Measurements from ENCODE around the gene CD300C. TPM values are rescaled to one million over a fixed set of nuclear protein-coding genes. Genes with fewer than 3 reads are reported as not detected.
"Not testable (repeated sequence)": the region's sequence is repeated elsewhere in the genome, so short reads cannot be mapped to it uniquely, and the experiment has no call there.

CD300C gene
- total and polyA plus RNA-seq, 2 donors = 0.80 to 1.2 TPM

- H3K36me3 ChIP-seq (ENCODE audit: control insufficient read depth in 2 of 2, insufficient read depth in 2 of 2, low read length in 1 of 2) = no peaks in the 10 kb centered on the region
- H3K27ac ChIP-seq (ENCODE audit: low read depth in 1 of 2, low read length in 1 of 2) = no peak overlapping the region
- peaks cover 0 to 19% of the 10 kb centered on the region in 2 donors for H3K27me3 ChIP-seq (ENCODE audit: control insufficient read depth in 2 of 2, insufficient read depth in 1 of 2, low read length in 1 of 2)
- peaks cover 0 to 9% of the 10 kb centered on the region in 2 donors for H3K4me1 ChIP-seq (ENCODE audit: control insufficient read depth in 2 of 2, insufficient read depth in 2 of 2, low read length in 2 of 2)
- H3K9me3 ChIP-seq (ENCODE audit: control insufficient read depth in 2 of 2, insufficient read depth in 1 of 2, low read length in 1 of 2) = no peaks in the 10 kb centered on the region
- DNase-seq (ENCODE audit: low read depth in 6 of 9, low spot score in 9 of 9) = peak in 5 of 9 donors; percentile 4 to 40 (median 8)
- WGBS = 59% methylated on average over 9 of the region's 9 CpGs
- H3K4me3 ChIP-seq (ENCODE audit: low read length in 2 of 2) = no peak overlapping the region
Measured at GRCh38 chr17:74566132-74566753, 20.3 kb upstream of the CD300C start.

GRCh38 chr17:74565126-74565525, 19.2 kb upstream of the CD300C start:
- 78% methylated on average over 5 of the region's 5 CpGs for WGBS
- Histone ChIP-seq H3K9me3 (ENCODE audit: control insufficient read depth in 2 of 2, insufficient read depth in 1 of 2, low read length in 1 of 2) (no peaks in the 10 kb centered on the region), H3K27me3 (ENCODE audit: control insufficient read depth in 2 of 2, insufficient read depth in 1 of 2, low read length in 1 of 2) (peaks cover 0 to 17% of the 10 kb centered on the region in 2 donors), H3K36me3 (ENCODE audit: control insufficient read depth in 2 of 2, insufficient read depth in 2 of 2, low read length in 1 of 2) (no peaks in the 10 kb centered on the region), H3K27ac (ENCODE audit: low read depth in 1 of 2, low read length in 1 of 2) (no peak overlapping the region), H3K4me3 (ENCODE audit: low read length in 2 of 2) (no peak overlapping the region), H3K4me1 (ENCODE audit: control insufficient read depth in 2 of 2, insufficient read depth in 2 of 2, low read length in 2 of 2) (peaks cover 0 to 9% of the 10 kb centered on the region in 2 donors)
- no peak for DNase-seq (ENCODE audit: low read depth in 6 of 9, low spot score in 9 of 9)

DNA sequence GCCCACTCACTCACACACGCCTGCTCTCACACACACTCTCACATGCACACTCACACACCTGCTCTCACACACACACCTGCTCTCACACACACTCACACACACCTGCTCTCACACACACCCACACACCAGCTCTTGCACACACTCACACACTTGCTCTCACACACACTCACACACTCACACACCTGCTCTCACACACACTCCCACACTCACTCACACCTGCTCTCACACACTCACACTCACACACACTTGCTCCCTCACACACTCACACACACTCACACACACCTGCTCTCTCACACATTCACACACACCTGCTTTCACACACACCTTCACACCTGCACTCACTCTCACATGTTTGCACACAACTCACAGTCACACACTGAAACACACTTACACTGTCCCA, 17.4 kb upstream of the CD300C start:
- DNase-seq (ENCODE audit: low read depth in 6 of 9, low spot score in 9 of 9) = no peak
- no peak overlapping the region for H3K27ac ChIP-seq (ENCODE audit: low read depth in 1 of 2, low read length in 1 of 2)
- H3K4me1 ChIP-seq (ENCODE audit: control insufficient read depth in 2 of 2, insufficient read depth in 2 of 2, low read length in 2 of 2) = peaks cover 0 to 2% of the 10 kb centered on the region in 2 donors
- 96% methylated on average over 1 of the region's 1 CpG for WGBS
- H3K4me3 ChIP-seq (ENCODE audit: low read length in 2 of 2) = no peak overlapping the region
- no peaks in the 10 kb centered on the region for H3K36me3 ChIP-seq (ENCODE audit: control insufficient read depth in 2 of 2, insufficient read depth in 2 of 2, low read length in 1 of 2)
- H3K9me3 ChIP-seq (ENCODE audit: control insufficient read depth in 2 of 2, insufficient read depth in 1 of 2, low read length in 1 of 2) = no peaks in the 10 kb centered on the region
- peaks cover 0 to 7% of the 10 kb centered on the region in 2 donors for H3K27me3 ChIP-seq (ENCODE audit: control insufficient read depth in 2 of 2, insufficient read depth in 1 of 2, low read length in 1 of 2)

DNA sequence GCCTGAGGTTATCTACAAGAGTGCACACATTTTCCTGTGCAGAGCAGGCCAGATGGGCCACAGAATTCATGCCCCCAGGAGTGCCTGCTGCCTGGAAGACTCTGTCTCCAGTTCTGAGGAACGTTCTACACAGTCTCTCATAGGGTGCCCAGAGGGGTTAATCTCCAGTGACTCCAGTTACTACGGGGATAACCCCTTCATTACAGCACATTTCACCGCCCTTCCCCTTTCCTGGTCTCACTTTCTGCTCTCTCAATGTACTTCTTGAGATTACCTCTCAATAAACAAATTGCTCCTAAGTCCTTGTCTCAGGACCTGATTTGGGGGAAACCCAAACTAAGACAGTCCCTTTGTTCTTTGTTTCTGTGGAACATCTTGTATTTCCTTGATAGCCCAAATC, 15.7 kb upstream of the CD300C start:
- WGBS = 84% methylated on average over 3 of the region's 3 CpGs
- no peaks in the 10 kb centered on the region for H3K4me1 ChIP-seq (ENCODE audit: control insufficient read depth in 2 of 2, insufficient read depth in 2 of 2, low read length in 2 of 2)
- H3K36me3 ChIP-seq (ENCODE audit: control insufficient read depth in 2 of 2, insufficient read depth in 2 of 2, low read length in 1 of 2) = no peaks in the 10 kb centered on the region
- DNase-seq (ENCODE audit: low read depth in 6 of 9, low spot score in 9 of 9) = no peak
- H3K27ac ChIP-seq (ENCODE audit: low read depth in 1 of 2, low read length in 1 of 2) = no peak overlapping the region
- no peak overlapping the region for H3K4me3 ChIP-seq (ENCODE audit: low read length in 2 of 2)
- no peaks in the 10 kb centered on the region for H3K9me3 ChIP-seq (ENCODE audit: control insufficient read depth in 2 of 2, insufficient read depth in 1 of 2, low read length in 1 of 2)
- peaks cover 0 to 2% of the 10 kb centered on the region in 2 donors for H3K27me3 ChIP-seq (ENCODE audit: control insufficient read depth in 2 of 2, insufficient read depth in 1 of 2, low read length in 1 of 2)

DNA sequence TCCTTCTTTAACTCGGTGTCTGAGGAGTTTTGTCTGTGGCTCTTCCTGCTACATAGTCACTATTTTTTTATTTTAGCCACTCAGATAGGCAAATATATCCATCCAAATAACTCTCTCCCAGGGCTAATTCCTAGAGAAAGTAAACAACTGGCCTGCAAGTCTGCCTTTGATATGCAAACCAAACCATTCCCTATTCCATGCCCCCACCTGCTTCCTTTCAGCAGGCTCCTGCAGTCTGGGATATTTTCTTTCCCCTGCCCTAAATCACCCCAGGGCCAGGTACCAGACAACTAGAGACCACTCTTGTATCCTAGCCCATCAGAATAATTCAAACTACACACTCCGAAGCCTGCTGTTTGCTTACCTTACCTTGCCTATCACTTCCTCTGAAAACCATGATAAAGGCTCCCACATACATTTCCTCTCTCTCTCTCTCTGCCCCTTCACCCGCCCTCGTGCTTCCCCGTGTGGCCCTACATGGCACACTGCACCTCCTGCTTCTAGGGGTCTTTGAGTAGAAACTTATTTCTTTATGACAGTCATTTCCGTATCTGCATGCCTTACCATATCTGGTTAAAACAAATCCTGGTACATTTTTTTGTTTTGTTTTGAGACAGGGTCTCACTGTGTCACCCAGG, 13.1 kb upstream of the CD300C start:
- H3K4me1 ChIP-seq (ENCODE audit: control insufficient read depth in 2 of 2, insufficient read depth in 2 of 2, low read length in 2 of 2) = no peaks in the 10 kb centered on the region
- WGBS = 48% methylated on average over 6 of the region's 6 CpGs
- no peak overlapping the region for H3K4me3 ChIP-seq (ENCODE audit: low read length in 2 of 2)
- no peaks in the 10 kb centered on the region for H3K36me3 ChIP-seq (ENCODE audit: control insufficient read depth in 2 of 2, insufficient read depth in 2 of 2, low read length in 1 of 2)
- H3K27ac ChIP-seq (ENCODE audit: low read depth in 1 of 2, low read length in 1 of 2) = no peak overlapping the region
- DNase-seq (ENCODE audit: low read depth in 6 of 9, low spot score in 9 of 9) = no peak
- H3K9me3 ChIP-seq (ENCODE audit: control insufficient read depth in 2 of 2, insufficient read depth in 1 of 2, low read length in 1 of 2) = no peaks in the 10 kb centered on the region
- H3K27me3 ChIP-seq (ENCODE audit: control insufficient read depth in 2 of 2, insufficient read depth in 1 of 2, low read length in 1 of 2) = no peaks in the 10 kb centered on the region

DNA sequence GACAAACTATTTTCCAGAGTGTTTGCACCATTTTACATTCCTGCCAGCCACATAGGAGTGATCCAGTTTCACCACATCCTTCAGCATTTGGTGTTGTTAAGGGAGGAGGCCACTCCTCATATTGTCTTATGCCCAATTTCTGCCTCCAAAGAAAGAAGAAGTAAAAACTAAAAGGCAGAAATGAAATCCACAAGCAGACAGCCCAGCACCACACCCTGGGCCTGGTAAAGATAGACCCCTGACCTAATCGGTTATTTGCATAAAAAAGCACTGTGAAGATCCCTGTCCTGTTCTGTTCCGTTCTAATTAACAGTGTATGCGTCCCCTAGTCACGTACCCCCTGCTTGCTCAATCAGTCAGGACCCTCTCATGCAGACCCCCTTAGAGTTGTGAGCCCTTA, 12.5 kb upstream of the CD300C start:
- 95% methylated on average over 4 of the region's 4 CpGs for WGBS
- not testable (repeated sequence) for H3K36me3 ChIP-seq (ENCODE audit: control insufficient read depth in 2 of 2, insufficient read depth in 2 of 2, low read length in 1 of 2); H3K27ac ChIP-seq (ENCODE audit: low read depth in 1 of 2, low read length in 1 of 2); H3K9me3 ChIP-seq (ENCODE audit: control insufficient read depth in 2 of 2, insufficient read depth in 1 of 2, low read length in 1 of 2); DNase-seq (ENCODE audit: low read depth in 6 of 9, low spot score in 9 of 9); H3K4me1 ChIP-seq (ENCODE audit: control insufficient read depth in 2 of 2, insufficient read depth in 2 of 2, low read length in 2 of 2); H3K27me3 ChIP-seq (ENCODE audit: control insufficient read depth in 2 of 2, insufficient read depth in 1 of 2, low read length in 1 of 2); H3K4me3 ChIP-seq (ENCODE audit: low read length in 2 of 2)

- H3K36me3 ChIP-seq (ENCODE audit: control insufficient read depth in 2 of 2, insufficient read depth in 2 of 2, low read length in 1 of 2) = no peaks in the 10 kb centered on the region
- 93% methylated on average over 7 of the region's 7 CpGs for WGBS
- no peaks in the 10 kb centered on the region for H3K4me1 ChIP-seq (ENCODE audit: control insufficient read depth in 2 of 2, insufficient read depth in 2 of 2, low read length in 2 of 2)
- no peak for DNase-seq (ENCODE audit: low read depth in 6 of 9, low spot score in 9 of 9)
- H3K27ac ChIP-seq (ENCODE audit: low read depth in 1 of 2, low read length in 1 of 2) = no peak overlapping the region
- H3K27me3 ChIP-seq (ENCODE audit: control insufficient read depth in 2 of 2, insufficient read depth in 1 of 2, low read length in 1 of 2) = no peaks in the 10 kb centered on the region
- no peak overlapping the region for H3K4me3 ChIP-seq (ENCODE audit: low read length in 2 of 2)
- no peaks in the 10 kb centered on the region for H3K9me3 ChIP-seq (ENCODE audit: control insufficient read depth in 2 of 2, insufficient read depth in 1 of 2, low read length in 1 of 2)
Measured at GRCh38 chr17:74555427-74555940, 9.6 kb upstream of the CD300C start.

- Histone ChIP-seq H3K9me3 (ENCODE audit: control insufficient read depth in 2 of 2, insufficient read depth in 1 of 2, low read length in 1 of 2) (no peaks in the 10 kb centered on the region), H3K4me3 (ENCODE audit: low read length in 2 of 2) (no peak overlapping the region), H3K27ac (ENCODE audit: low read depth in 1 of 2, low read length in 1 of 2) (no peak overlapping the region), H3K36me3 (ENCODE audit: control insufficient read depth in 2 of 2, insufficient read depth in 2 of 2, low read length in 1 of 2) (no peaks in the 10 kb centered on the region), H3K4me1 (ENCODE audit: control insufficient read depth in 2 of 2, insufficient read depth in 2 of 2, low read length in 2 of 2) (no peaks in the 10 kb centered on the region), H3K27me3 (ENCODE audit: control insufficient read depth in 2 of 2, insufficient read depth in 1 of 2, low read length in 1 of 2) (no peaks in the 10 kb centered on the region)
- WGBS = 84% methylated on average over 6 of the region's 6 CpGs
- DNase-seq (ENCODE audit: low read depth in 6 of 9, low spot score in 9 of 9) = no peak
Measured at GRCh38 chr17:74554909-74555308, 9.0 kb upstream of the CD300C start.

DNA sequence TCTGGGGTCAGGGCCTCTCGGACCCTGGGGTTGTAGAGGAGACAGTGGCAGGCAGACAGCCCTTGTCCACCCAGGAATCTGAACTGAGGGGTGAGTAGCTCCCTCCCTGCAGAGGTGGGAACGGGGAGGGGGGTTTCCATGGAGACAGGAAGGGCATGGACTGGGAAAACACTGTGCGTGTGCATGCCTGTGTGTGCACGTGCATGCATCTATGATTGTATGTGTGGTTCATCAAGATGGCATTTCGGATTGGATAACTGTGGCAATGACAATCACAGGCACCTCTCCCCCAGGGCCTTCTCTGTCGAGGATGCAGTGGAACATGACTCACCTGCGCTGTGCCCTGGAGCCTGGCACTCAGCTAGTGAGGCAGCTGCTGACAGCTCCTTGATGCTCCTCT, 6.1 kb upstream of the CD300C start:
- Histone ChIP-seq H3K4me1 (ENCODE audit: control insufficient read depth in 2 of 2, insufficient read depth in 2 of 2, low read length in 2 of 2) (peaks cover 0 to 8% of the 10 kb centered on the region in 2 donors), H3K36me3 (ENCODE audit: control insufficient read depth in 2 of 2, insufficient read depth in 2 of 2, low read length in 1 of 2) (no peaks in the 10 kb centered on the region), H3K4me3 (ENCODE audit: low read length in 2 of 2) (no peak overlapping the region), H3K27ac (ENCODE audit: low read depth in 1 of 2, low read length in 1 of 2) (no peak overlapping the region), H3K9me3 (ENCODE audit: control insufficient read depth in 2 of 2, insufficient read depth in 1 of 2, low read length in 1 of 2) (no peaks in the 10 kb centered on the region), H3K27me3 (ENCODE audit: control insufficient read depth in 2 of 2, insufficient read depth in 1 of 2, low read length in 1 of 2) (no peaks in the 10 kb centered on the region)
- DNase-seq (ENCODE audit: low read depth in 6 of 9, low spot score in 9 of 9) = no peak
- whole genome bisulfite sequencing = 84% methylated on average over 7 of the region's 7 CpGs

Measured in thymus (tissue), 11 donors.